GM18867 (cell line): ENCODE results near the gene RAB15.

Experiments
- ATAC-seq: cut with Tn5 transposase; IDR thresholded peaks from one replicate; pipeline ENCODE4 v1.9.1; 2021; ENCODE audit warnings: mild to moderate bottlenecking, moderate library complexity; ENCODE audit not compliant: unreplicated experiment

The RAB15 gene

GRCh38 chr14:64971943-64972791 lies at the start of gene RAB15:
TSS of gene RAB15 (minus strand) at chr14:64972336. CDS start at chr14:64972076, 260 bp downstream.
- ATAC-seq, result peak; percentile 52

GRCh38 chr14:65019944-65020566 lies 47.9 kb upstream of the RAB15 start:
- ATAC-seq, result no peak

GRCh38 chr14:65016471-65016870 lies 44.3 kb upstream of the RAB15 start:
- ATAC-seq, result no peak

GRCh38 chr14:65015391-65015790 lies 43.3 kb upstream of the RAB15 start:
- no peak for ATAC-seq

- no peak for ATAC-seq
Observed at GRCh38 chr14:65012353-65012752, 40.2 kb upstream of the RAB15 start.

DNA sequence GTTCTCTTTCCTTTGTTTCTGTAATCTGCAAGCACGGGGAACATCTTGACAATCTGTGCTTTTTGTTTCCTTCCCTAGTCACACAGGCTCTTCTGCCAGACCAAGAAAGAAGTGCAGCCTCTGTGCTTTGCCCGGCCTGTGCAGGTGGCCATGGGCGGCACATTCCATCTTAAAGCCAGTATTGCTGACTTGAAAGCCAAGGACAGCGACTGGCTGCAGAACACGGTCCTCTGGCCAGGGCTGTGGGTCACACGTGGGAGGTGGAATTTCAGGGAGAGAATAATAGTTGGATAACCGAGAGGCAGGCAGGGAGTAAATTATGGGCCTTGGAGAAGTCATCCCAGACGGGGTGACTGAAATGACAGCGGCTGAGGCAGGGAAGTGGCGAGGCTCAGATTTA lies 39.4 kb upstream of the RAB15 start:
- ATAC-seq, result no peak

GRCh38 chr14:65010211-65010931 lies 38.2 kb upstream of the RAB15 start:
- no peak for ATAC-seq

DNA sequence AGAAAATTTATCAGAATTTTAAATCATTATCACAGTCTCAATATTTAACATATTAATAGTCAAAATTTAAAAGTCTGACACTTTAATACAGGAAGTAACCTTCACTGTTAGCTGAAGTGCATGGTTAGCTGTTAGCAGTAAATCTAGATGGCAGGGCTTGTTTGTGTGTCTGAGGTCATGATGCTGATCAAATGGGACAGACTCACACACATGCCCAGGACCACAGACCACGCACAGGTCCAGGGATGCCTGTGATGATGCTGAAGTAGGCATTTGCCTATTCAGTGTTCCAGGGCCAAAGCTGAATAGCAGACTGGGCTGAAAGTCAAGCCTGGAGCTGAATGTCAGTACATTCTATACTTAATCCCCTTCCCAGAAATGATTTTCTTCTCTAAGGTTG lies 35.1 kb upstream of the RAB15 start:
- ATAC-seq, result no peak

- no peak for ATAC-seq
Observed at GRCh38 chr14:65006261-65006721, 34.2 kb upstream of the RAB15 start.

GRCh38 chr14:65003394-65003793 lies 31.3 kb upstream of the RAB15 start:
- ATAC-seq, result peak; percentile 60

DNA sequence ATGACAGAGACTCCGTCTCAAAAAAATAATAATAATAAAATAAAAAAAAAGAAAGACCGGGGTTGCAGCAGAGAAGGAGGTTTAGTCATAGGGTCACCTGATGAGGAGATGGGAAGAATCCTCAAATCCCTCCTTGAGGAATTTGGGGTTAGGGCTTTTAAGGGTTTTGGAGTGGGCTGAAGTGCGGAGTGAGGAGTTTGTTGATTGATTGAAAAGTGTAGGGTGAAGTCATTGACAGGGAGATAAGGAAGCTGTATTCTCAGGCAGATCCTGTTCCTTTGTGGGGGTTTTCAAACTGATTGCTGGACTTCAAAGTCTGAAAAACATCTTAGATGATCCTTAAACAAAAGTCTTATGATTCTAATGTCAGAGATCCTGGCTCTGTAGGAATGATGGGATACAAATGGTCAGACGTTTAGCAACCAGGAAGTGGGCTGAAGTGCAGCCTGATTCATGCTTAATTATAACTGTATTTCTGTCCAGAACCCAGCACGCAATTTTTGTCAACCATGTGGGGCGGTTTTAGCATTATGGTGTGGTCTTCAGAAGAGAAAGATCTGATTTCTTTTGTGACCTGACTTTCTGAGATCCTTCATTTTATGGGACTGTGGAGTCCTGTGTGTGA lies 30.6 kb upstream of the RAB15 start:
- no peak for ATAC-seq

DNA sequence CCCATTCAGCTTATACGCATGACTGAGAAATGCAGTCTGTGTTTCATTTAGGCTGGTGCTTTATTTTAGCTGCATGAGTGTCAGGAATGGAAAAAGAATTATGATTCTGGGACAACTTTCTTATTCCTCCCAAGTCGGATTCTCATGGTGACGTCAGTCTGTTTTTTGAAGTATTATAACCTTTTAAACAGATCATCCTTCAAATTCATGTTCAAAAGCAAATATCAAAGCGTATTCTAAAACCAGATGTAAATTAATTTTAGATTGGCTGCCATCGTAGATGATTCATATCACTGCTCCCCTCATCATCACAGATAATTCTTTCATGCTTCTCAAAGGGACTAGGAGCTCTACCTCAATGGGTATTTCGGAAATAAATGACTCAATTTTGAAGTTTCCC lies 29.6 kb upstream of the RAB15 start:
- no peak for ATAC-seq

DNA sequence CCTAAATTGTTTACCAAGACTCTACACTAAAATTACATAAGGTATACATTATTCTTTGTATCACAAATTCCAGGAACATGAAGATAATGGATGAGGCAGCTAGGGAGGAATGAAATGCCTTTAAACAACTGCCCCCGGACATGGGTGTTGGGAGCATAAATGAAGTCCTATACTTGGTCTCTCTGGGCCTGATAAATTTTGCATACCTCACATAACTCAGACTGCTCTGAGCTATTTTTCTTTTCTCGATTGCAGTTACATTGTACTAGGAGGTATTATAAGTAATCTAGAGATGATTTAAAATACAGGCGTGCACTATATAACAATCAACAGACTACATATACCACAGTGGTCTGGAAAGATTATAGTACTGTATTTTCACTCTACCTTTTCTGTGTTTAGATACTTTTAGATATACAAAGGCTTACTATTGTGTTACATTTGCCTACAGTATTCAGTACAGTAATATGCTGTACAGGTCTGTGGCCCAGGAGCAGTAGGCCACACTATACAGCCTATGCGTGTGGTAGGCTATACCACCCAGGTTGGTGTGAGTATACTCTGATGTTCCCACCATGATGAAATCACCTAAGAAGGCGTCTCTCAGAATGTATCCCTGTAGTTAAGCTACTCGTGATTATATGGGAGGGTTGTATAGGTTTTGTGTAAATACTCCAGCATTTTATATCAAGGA lies 28.9 kb upstream of the RAB15 start:
- ATAC-seq, result no peak

DNA sequence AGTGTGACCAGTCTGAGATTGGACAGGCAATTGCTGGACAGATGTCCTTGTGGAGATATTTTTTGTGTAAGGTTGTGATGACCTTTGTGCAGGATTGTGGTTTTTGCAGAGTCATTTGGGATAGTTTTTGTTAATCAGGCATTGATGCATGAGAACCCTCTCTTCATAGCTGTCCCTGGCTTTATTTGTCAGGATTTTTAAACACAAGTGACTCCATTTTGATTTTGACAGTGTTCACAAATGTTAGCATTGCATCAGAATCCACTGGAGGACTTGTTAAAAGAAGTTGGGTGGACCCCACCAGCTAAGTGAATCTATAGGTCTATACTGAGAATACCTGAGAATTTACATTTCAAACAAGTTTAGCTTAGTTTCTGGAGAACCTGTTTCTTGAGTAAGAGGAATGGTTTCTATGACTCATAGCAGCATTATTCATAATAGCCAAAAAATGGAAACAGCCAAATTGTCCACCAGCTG lies 26.4 kb upstream of the RAB15 start:
- peak; percentile 35 for ATAC-seq

DNA sequence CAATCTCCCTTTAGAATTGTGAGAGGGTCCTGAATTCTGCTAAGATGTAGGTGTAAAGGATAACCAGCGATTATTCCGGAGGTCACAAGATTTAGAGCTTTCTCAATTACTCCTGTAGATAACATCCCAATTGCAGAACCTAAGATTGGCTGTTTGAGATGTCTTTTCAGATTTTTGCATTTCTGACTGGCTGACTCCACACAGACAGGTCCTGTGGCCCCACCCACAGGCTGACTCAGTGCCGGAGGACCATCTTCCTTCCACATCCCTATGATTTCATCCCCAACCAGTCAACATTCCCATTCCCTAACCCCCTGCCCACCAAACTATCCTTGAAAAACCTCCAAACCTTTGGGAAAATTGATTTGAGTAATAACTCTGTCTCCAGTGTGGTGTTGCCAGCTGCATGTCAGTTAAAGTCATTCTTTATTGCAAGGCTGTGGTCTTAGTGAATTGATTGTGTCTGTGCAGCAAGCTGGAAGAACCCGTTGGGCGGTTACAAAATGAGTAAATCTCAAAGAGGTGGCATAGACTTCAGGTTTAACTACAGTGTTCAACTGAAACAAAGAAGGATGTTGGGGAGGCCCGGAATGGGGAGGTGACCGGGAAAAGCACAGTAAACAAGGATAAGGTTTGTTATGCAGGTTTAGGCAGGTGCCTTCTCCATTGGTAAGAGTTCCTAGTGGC lies 25.1 kb upstream of the RAB15 start:
- no peak for ATAC-seq

GRCh38 chr14:64995291-64995690 lies 23.2 kb upstream of the RAB15 start:
- ATAC-seq, result no peak

DNA sequence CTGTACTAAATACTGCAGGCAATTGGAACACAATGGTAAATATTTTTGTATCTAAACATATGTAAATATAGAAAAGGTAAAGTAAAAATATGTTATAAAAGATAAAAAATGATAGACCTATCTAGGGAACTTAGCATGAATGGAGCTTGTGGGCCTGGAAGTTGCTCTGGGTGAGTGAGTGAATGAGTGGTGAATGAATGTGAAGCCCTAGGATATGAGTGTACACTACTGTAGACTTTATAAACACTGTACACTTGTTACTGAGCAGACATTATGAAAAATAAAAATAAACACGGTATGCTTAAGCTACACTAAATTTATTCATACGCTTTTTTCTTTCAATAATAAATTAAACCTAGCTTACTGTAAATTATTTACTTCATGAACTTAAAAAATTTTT lies 22.4 kb upstream of the RAB15 start:
- no peak for ATAC-seq

- ATAC-seq, result no peak
Observed at GRCh38 chr14:64993266-64993930, 21.3 kb upstream of the RAB15 start.

DNA sequence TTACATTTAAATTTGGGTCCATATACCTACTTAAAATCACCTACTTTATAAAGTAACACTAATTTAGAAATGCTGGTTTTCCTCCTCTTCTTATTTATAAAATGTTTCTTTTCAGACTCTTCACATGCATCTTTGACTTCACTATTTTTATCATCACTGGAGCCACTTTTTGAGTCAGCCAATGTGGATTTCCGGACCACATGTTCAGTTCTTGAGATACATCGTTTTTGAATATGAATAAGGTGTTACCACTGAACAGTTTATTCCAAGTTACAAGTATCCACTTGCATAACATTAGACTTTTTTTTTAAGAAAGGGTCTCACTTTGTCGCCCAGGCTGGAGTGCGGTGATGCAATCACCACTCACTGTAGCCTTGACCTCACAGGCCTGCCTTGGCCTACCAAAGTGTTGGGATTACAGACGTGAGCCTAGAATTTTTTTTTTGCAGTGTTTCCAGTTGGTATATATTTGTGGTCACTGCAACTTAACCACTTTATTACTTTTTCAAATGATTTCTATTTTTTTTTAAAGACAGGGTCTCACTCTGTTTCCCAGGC lies 20.3 kb upstream of the RAB15 start:
- no peak for ATAC-seq
